Right lobe of liver (tissue), 6 donors: ENCODE data around the gene INTS3. TPM values are rescaled to one million over a fixed set of nuclear protein-coding genes. Genes with fewer than 3 reads are reported as not detected.

Experiments
- ATAC-seq, 4 donors: fragments of 200-7000 bp; cut with Tn5 transposase; one replicate each; pipeline ENCODE4 v1.9.1; 2020; ENCODE audit warnings: mild to moderate bottlenecking in 4 of 4, moderate library complexity in 4 of 4
- DNase-seq, 3 donors: peaks; one replicate each; pipeline ENCODE4 v3.0.0-alpha.2; 2020
- H3K27ac ChIP-seq, 3 donors: fragments of 200-600 bp; one replicate each; pipeline ENCODE4 v1.8.0; 2022
- H3K27me3 ChIP-seq, 2 donors: fragments of 200-600 bp; one replicate each; pipeline ENCODE4 v1.8.0; 2022
- H3K36me3 ChIP-seq, 4 donors: fragments of 200-600 bp; sonication (generic) in 1 of 4; one replicate each; pipeline versions ENCODE4 v1.5.1 to v1.8.0; 2017 to 2022; ENCODE audit warnings: control low read depth in 1 of 4
- H3K4me1 ChIP-seq, 4 donors: fragments of 200-600 bp; sonication (generic) in 1 of 4; one replicate each; pipeline versions ENCODE4 v1.5.1 to v1.8.0; 2017 to 2022; ENCODE audit warnings: control low read depth in 1 of 4
- H3K4me3 ChIP-seq, 3 donors: fragments of 200-600 bp; one replicate each; pipeline ENCODE4 v1.8.0; 2022
- H3K9me3 ChIP-seq, 4 donors: fragments of 200-600 bp; sonication (generic) in 1 of 4; one replicate each; pipeline versions ENCODE4 v1.5.1 to v1.8.0; 2017 to 2022; ENCODE audit warnings: control low read depth in 1 of 4
- CTCF ChIP-seq, 4 donors: fragments of 200-600 bp in 3 of 4; fragments of 450-650 bp in 1 of 4; IDR thresholded peaks; one replicate each; pipeline versions ENCODE4 v1.5.1 to v1.8.0; 2016 to 2022; ENCODE audit warnings: antibody characterized with exemption in 4 of 4, mild to moderate bottlenecking in 2 of 4
- POLR2A ChIP-seq: fragments of 450-650 bp; IDR thresholded peaks from one replicate; pipeline ENCODE4 v1.6.1; 2017; ENCODE audit warnings: antibody characterized with exemption, mild to moderate bottlenecking
- WGBS: methylation state at CpG from one replicate; pipeline ENCODE4 v1.1.6; 2018; ENCODE audit warnings: low coverage, low lambda C conversion rate; ENCODE audit not compliant: insufficient coverage; ENCODE audit errors: missing lambda C conversion rate; 5-methylcytosine and 5-hydroxymethylcytosine counted together
- intact Hi-C, 2 donors: fragments of 100-400 bp; cut with DNase I; formaldehyde crosslinking; loops; one replicate each; pipeline versions ENCODE4 v1.11.2 to v1.14.1; 2022
- total RNA-seq, 6 experiments: library from RNA; depleted of rRNA in 2 of 6; stranded (reverse); fragments of >200 nt in 2 of 6; fragmentation: NEBNext Ultra II Directional in 3 of 6; extraction: Animal tissue kit (Norgen Biotek cat#: 25700) in 3 of 6; gene quantifications; one replicate each; pipeline versions ENCODE4 v1.1.0 to v1.2.4, GENCODE V29; 2016 to 2023
- donor health status: DM: no; HTN: yes; CAD: no.
- donor health status: DM: no; HTN: no; CAD: no.
- donor health status: DM: no; HTN: no; CAD: no.
- donor health status: DM: no; HTN: yes; CAD: no.
- donor health status: DM: no; HTN: yes; CAD: no.

INTS3 gene
- total RNA-seq, 6 experiments from 2014 or later, result 16.5 to 29.1 (median 22.6) TPM

- no peak overlapping the region for H3K4me3 ChIP-seq
- intact Hi-C loops, result no loop called here
- no peak for DNase-seq
- H3K27ac ChIP-seq, result no peak overlapping the region
- H3K36me3 ChIP-seq, result peaks cover 0 to under 1% (median 0%) of the 10 kb centered on the region in 4 donors
- H3K9me3 ChIP-seq, result no peaks in the 10 kb centered on the region
- TF ChIP-seq POLR2A, result no peak
- TF ChIP-seq CTCF (IDR thresholded peaks at IDR 0.05), result no peak
- ATAC-seq, result peak in 3 of 4 donors; percentile 36 to 59 (median 56)
- 17% methylated on average over 1 of the region's 1 CpG for WGBS
- H3K4me1 ChIP-seq, result peaks cover 0 to 28% (median 5%) of the 10 kb centered on the region in 4 donors
- H3K27me3 ChIP-seq, result no peaks in the 10 kb centered on the region
These were observed 6.1 kb downstream of the INTS3 start for GRCh38 chr1:153733970-153734369.

GRCh38 chr1:153734396-153735089, 6.7 kb downstream of the INTS3 start:
- no peak for DNase-seq
- ATAC-seq, result peak in 3 of 4 donors; percentile 24 to 60 (median 44)
- Histone ChIP-seq H3K4me1 (peaks cover 0 to 23% (median 3%) of the 10 kb centered on the region in 4 donors), H3K9me3 (no peaks in the 10 kb centered on the region), H3K4me3 (no peak overlapping the region), H3K27me3 (no peaks in the 10 kb centered on the region), H3K36me3 (peaks cover 0 to 7% (median 0%) of the 10 kb centered on the region in 4 donors), H3K27ac (no peak overlapping the region)
- intact Hi-C loops, result no loop called here
- TF ChIP-seq CTCF (IDR thresholded peaks at IDR 0.05), result no peak
- TF ChIP-seq POLR2A, result no peak
- whole genome bisulfite sequencing, result 67% methylated on average over 2 of the region's 3 CpGs

GRCh38 chr1:153735090-153735420, 7.2 kb downstream of the INTS3 start:
- no peaks in the 10 kb centered on the region for H3K27me3 ChIP-seq
- no peak overlapping the region for H3K4me3 ChIP-seq
- 90% methylated on average over 2 of the region's 3 CpGs for WGBS
- ATAC-seq (no peak), DNase-seq (no peak)
- H3K36me3 ChIP-seq, result peaks cover 0 to 9% (median 0%) of the 10 kb centered on the region in 4 donors
- intact Hi-C loops, result no loop called here
- peaks cover 0 to 17% (median 3%) of the 10 kb centered on the region in 4 donors for H3K4me1 ChIP-seq
- no peaks in the 10 kb centered on the region for H3K9me3 ChIP-seq
- no peak for TF ChIP-seq CTCF (IDR thresholded peaks at IDR 0.05)
- TF ChIP-seq POLR2A, result no peak
- no peak overlapping the region for H3K27ac ChIP-seq

- Histone ChIP-seq H3K9me3 (no peaks in the 10 kb centered on the region), H3K4me1 (peaks cover 0 to 25% (median 11%) of the 10 kb centered on the region in 4 donors), H3K27ac (peak overlapping the region in 2 of 3 donors; percentile 29 to 68), H3K36me3 (peaks cover 0 to 50% (median 13%) of the 10 kb centered on the region in 4 donors), H3K4me3 (no peak overlapping the region), H3K27me3 (no peaks in the 10 kb centered on the region)
- ATAC-seq (no peak), DNase-seq (no peak)
- WGBS, result 78% methylated on average over 2 of the region's 2 CpGs
- intact Hi-C loops, result no loop called here
- no peak for TF ChIP-seq CTCF (IDR thresholded peaks at IDR 0.05)
- TF ChIP-seq POLR2A, result no peak
These were observed 14.1 kb downstream of the INTS3 start for GRCh38 chr1:153741986-153742385.
